Testis (tissue), 3 donors: Measurements from ENCODE around the gene LMTK3. TPM values are rescaled to one million over a fixed set of nuclear protein-coding genes. Genes with fewer than 3 reads are reported as not detected.
A peak's percentile ranks its signal among the peaks of the same experiment; 100 is the strongest.
"Not testable (repeated sequence)": the region's sequence is repeated elsewhere in the genome, so short reads cannot be mapped to it uniquely, and the experiment has no call there.

ENCODE experiments used
- DNase-seq: peaks from one replicate; pipeline ENCODE4 v3.0.0-alpha.2; 2019
- H3K27ac ChIP-seq, 2 donors: fragments of 200-600 bp; sonication (generic); one replicate each; pipeline ENCODE4 v1.5.1; 2019
- H3K27me3 ChIP-seq: fragments of 200-600 bp; sonication (generic); one replicate; pipeline ENCODE4 v1.5.1; 2019
- H3K36me3 ChIP-seq: fragments of 200-600 bp; sonication (generic); one replicate; pipeline ENCODE4 v1.5.1; 2017; ENCODE audit warnings: low read depth; ENCODE audit errors: missing control alignments
- H3K4me1 ChIP-seq: fragments of 200-600 bp; sonication (generic); one replicate; pipeline ENCODE4 v1.5.1; 2019
- H3K4me3 ChIP-seq, 2 donors: fragments of 200-600 bp; sonication (generic); one replicate each; pipeline ENCODE4 v1.5.1; 2017 to 2019
- H3K9me3 ChIP-seq: fragments of 200-600 bp; sonication (generic); one replicate; pipeline ENCODE4 v1.5.1; 2017
- POLR2A ChIP-seq: fragments of 450-650 bp; IDR thresholded peaks from one replicate; pipeline ENCODE4 v1.6.1; 2017; ENCODE audit warnings: antibody characterized with exemption, mild to moderate bottlenecking, moderate library complexity
- WGBS, 2 donors: methylation state at CpG; one replicate each; pipeline ENCODE4 v1.1.5; 2018; 5-methylcytosine and 5-hydroxymethylcytosine counted together
- intact Hi-C: fragments of 100-400 bp; cut with DNase I; formaldehyde crosslinking; loops from one replicate; pipeline ENCODE4 v1.15.1; 2023; ENCODE audit warnings: low total_unique reads
- polyA plus RNA-seq: library from polyadenylated mRNA; stranded (reverse); fragments of 350-450 nt; fragmentation: Illumina TruSeq; extraction: RNeasy Lipid Tissue Mini Kit (QIAGEN cat#74804); gene quantifications from one replicate; pipeline ENCODE4 v1.2.3, GENCODE V29; 2014; ENCODE audit warnings: low read depth, low replicate concordance; ENCODE audit not compliant: insufficient read depth
- total RNA-seq, 2 donors: library from RNA; depleted of rRNA; stranded (reverse); fragments of >200 nt; gene quantifications; one replicate each; pipeline ENCODE4 v1.2.3, GENCODE V29; 2016
- TF ChIP-seq, protein P1 (sequence below), 3 experiments: fragments of 450-650 bp in 2 of 3; fragments of 200-600 bp in 1 of 3; sonication (generic) in 1 of 3; IDR thresholded peaks; one replicate each; pipeline ENCODE4 v1.5.1; 2016 to 2019; ENCODE audit warnings: antibody characterized with exemption in 3 of 3, mild to moderate bottlenecking in 2 of 3, moderate library complexity in 1 of 3

Gene LMTK3
- total and polyA plus RNA-seq, 3 donors from 2014 or later, result 0.62 to 1.7 (median 0.96) TPM

DNA sequence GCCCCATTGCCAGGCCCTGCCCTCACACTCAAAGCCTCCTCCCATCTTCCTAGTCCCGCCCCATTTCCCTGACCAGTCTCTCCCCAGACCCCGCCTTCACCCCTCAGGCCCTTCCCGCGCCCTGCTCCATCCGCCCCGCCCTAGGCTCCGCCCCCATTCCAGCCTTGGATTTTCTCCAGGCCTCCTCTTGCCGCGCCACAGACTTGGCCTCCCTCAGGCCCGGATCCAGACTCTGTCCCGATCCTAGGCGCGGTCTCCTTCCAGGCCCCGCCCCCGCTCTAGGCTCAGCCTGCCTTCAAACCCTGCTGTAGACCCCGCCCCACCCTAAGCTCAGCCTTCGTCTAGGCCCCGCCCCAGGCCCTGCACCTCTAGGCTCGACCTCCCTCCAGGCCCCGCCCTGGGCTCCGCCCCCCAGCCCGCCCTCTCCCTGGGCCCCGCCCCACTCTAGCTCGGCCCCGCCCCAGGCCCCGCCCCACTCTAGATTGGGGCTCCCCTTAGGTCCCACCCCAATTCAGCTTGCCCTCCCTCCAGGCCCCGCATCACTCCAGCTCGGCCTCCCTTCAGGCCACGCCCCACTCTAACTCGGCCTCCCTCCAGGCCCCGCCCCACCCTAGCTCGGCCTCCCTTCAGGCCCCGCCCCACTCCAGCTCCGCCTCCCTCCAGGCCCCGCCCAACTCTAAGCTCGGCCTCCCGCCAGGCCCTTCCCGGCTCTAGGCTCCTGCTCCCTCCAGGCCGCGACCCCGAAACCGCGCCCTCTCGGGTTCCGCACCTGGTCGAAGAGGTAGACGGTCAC lies 18.5 kb downstream of the LMTK3 start:
- Histone ChIP-seq H3K9me3 (no peaks in the 10 kb centered on the region), H3K27ac (peak overlapping the region in 1 of 2 donors; percentile 53), H3K36me3 (no peaks in the 10 kb centered on the region), H3K27me3 (no peaks in the 10 kb centered on the region), H3K4me3 (peak overlapping the region; percentile 42 to 53), H3K4me1 (peaks cover 6% of the 10 kb centered on the region)
- intact Hi-C loops, result no loop called here
- DNase-seq, result peak; percentile 94
- TF ChIP-seq, protein P1, sequence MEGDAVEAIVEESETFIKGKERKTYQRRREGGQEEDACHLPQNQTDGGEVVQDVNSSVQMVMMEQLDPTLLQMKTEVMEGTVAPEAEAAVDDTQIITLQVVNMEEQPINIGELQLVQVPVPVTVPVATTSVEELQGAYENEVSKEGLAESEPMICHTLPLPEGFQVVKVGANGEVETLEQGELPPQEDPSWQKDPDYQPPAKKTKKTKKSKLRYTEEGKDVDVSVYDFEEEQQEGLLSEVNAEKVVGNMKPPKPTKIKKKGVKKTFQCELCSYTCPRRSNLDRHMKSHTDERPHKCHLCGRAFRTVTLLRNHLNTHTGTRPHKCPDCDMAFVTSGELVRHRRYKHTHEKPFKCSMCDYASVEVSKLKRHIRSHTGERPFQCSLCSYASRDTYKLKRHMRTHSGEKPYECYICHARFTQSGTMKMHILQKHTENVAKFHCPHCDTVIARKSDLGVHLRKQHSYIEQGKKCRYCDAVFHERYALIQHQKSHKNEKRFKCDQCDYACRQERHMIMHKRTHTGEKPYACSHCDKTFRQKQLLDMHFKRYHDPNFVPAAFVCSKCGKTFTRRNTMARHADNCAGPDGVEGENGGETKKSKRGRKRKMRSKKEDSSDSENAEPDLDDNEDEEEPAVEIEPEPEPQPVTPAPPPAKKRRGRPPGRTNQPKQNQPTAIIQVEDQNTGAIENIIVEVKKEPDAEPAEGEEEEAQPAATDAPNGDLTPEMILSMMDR (IDR thresholded peaks at IDR 0.05), result no peak
- no peak for TF ChIP-seq POLR2A
- WGBS, 2 donors, result 1% methylated on average over 27 to 47 of the region's 47 CpGs

DNA sequence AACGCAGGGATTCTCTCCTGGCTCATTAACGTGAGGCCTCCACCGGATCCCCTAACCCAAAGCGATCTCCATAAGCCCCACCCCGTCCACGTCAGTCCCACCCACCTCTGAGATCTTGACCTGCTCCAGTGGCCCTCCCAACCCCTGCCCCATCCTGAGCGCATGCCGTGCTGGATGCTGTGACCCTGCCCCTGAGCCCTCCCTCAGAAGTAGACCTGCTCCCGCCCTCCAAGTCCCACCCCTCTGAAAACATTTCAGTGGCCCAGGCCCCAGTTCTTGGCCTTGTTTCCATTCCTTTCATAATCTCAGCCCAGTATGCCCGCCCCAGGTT lies 19.9 kb downstream of the LMTK3 start:
- H3K4me1 ChIP-seq, result peaks cover 6% of the 10 kb centered on the region
- 22% methylated on average over 10 of the region's 10 CpGs for WGBS, 2 donors
- no peaks in the 10 kb centered on the region for H3K27me3 ChIP-seq
- H3K27ac ChIP-seq, result no peak overlapping the region
- no peak overlapping the region for H3K4me3 ChIP-seq
- DNase-seq, result no peak
- no peaks in the 10 kb centered on the region for H3K36me3 ChIP-seq
- intact Hi-C loops, result no loop called here
- TF ChIP-seq POLR2A, result no peak
- TF ChIP-seq, protein P1 (IDR thresholded peaks at IDR 0.05), result no peak
- H3K9me3 ChIP-seq, result no peaks in the 10 kb centered on the region

DNA sequence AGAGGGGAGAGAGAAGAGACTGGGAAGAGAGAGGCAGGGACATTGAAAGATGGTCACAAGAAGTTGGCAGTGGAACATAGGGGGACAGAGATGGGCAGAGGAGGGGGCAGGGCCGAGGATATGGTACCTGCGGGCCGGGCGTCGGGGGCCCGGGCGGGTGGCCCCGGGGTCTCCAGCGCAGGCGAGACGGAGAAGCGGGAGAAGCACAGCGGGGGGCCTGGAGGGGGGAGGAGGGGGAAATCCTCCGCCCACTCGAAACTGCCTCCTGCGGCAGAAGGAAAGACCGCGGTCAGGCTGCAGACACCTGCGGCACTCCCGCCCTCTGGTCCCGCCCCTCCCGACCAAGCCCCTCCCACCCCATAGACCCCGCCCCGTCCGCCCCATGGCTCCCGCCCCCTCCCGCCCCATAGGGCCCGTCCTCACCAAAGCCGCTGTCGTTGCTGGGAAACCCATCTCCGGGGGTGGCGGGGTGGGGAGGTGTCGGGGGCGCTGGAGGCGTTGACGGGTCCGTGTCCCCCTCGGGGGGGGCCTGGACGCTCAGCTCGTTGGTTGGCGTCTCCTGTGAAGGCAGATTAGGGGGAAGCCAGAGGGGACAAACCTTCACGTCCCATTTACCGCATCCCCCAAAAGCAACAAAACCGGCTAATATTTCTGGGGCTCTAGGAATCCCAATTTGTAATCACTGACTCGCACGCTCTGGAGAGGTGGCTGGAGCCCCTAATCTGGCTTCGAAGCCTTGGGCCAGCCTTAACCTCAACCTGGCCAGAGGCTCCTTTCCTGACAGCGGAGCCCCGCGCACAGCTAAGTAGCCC lies 20.4 kb downstream of the LMTK3 start:
- H3K9me3 ChIP-seq, result no peaks in the 10 kb centered on the region
- intact Hi-C loops, result no loop called here
- peaks cover 6% of the 10 kb centered on the region for H3K4me1 ChIP-seq
- no peak overlapping the region for H3K4me3 ChIP-seq
- no peak for DNase-seq
- no peaks in the 10 kb centered on the region for H3K27me3 ChIP-seq
- 4 to 14% methylated on average over 7 to 50 of the region's 50 CpGs for WGBS, 2 donors
- H3K27ac ChIP-seq, result no peak overlapping the region
- H3K36me3 ChIP-seq, result no peaks in the 10 kb centered on the region
- TF ChIP-seq POLR2A, result no peak

DNA sequence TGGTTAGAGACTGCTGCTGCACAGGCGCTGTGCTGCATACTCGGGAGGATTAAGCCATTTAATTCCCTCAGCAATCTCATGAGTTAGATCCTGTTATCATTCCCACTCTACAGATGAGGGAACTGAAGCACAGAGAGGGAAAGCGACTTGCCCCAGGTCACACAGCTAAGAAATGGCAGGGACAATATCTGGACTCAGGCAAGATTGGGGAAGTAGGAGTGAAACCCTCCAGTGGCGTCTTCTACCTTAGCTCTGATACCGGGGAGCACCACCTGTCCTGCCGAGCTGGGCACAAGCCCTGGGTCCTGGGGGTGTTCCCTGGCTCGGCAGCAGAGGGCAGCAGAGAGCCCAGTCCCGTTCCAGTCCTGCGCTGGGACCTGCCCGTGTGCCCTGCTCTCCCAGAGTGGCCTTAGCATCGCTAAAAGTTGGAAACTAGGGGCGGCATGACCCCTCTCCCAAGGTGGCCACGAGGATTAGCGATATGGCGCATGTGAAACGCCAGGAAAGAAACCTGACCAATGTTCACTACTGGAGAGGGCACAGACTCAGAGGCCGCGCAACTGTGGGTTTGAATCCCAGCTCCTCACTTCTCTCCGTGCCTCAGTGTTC lies 21.9 kb downstream of the LMTK3 start:
- Histone ChIP-seq H3K27ac (no peak overlapping the region), H3K4me3 (no peak overlapping the region), H3K27me3 (no peaks in the 10 kb centered on the region), H3K9me3 (no peaks in the 10 kb centered on the region), H3K36me3 (no peaks in the 10 kb centered on the region), H3K4me1 (peaks cover 6% of the 10 kb centered on the region)
- intact Hi-C loops, result no loop called here
- WGBS, 2 donors, result 29 to 30% methylated on average over 7 to 19 of the region's 19 CpGs
- no peak for TF ChIP-seq POLR2A
- TF ChIP-seq, protein P1 (IDR thresholded peaks at IDR 0.05), result peak; percentile 67 to 87 (median 78)
- DNase-seq, result peak; percentile 79

DNA sequence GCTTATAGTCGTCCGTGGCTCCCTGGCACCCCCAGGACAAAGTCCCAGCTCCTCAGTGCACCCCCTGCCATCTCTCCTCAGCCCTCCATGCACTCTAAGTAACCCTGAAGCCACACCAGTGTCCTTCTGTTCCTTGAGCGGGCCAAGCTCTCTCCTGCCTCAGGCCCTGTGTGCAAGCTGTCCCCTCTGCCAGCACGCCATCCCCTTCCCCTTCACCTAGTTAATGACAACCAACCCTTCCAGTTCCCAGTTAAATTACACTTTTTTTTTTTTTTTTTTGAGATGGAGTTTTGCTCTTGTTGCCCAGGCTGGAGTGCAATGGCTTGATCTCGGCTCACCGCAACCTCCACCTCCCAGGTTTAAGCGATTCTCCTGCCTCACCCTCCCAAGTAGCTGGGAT lies 23.2 kb downstream of the LMTK3 start:
- H3K4me1 ChIP-seq, H3K36me3 ChIP-seq, intact Hi-C loops, DNase-seq, H3K4me3 ChIP-seq, H3K9me3 ChIP-seq, H3K27me3 ChIP-seq, H3K27ac ChIP-seq: not testable (repeated sequence)
- 89 to 94% methylated on average over 7 of the region's 7 CpGs for WGBS, 2 donors
